DMS53 (cell line): Measurements from ENCODE around the gene ENDOG.
"Not testable (repeated sequence)": the region's sequence is repeated elsewhere in the genome, so short reads cannot be mapped to it uniquely, and the experiment has no call there.

Experiments used
- DNase-seq: peaks from one replicate; lab custom pipeline; 2025; lab: John Stamatoyannopoulos, UW

The ENDOG gene

DNA sequence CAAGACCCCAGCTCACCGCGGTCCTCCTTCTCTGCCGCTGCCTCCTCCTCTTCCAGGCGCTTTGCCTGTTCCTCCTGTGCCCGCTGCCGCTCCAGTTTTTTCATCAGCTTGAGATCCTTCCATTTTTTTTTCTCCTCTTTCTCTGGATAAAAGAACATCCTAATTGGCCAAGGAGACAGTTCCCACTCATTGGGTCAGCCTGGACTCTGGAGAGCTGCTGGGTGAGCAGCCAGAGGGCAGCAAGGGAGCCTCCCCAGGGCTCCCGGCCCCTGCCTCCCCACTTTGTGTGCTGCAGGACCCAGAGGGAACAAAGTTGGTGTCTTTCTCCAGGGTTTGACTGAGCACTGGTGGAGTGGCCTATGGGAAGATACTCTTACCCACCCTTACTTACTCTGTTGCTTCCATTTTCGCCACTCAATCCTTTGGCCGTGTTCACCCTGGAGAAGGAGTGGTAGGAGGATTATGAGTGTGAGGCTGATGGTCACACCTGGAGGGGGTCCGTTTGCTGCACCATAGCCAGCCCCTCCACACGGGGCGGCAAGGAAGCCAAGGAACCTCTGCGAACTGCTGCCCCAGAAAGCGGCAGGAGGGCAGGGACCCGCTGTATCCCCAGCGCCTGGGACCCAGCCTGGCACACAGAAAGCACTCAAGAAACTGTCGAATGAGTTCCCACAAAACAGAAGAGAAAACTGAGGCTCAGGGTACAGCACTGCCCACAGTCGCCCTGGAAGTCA lies 10.6 kb downstream of the ENDOG start:
- DNase-seq = no peak

DNA sequence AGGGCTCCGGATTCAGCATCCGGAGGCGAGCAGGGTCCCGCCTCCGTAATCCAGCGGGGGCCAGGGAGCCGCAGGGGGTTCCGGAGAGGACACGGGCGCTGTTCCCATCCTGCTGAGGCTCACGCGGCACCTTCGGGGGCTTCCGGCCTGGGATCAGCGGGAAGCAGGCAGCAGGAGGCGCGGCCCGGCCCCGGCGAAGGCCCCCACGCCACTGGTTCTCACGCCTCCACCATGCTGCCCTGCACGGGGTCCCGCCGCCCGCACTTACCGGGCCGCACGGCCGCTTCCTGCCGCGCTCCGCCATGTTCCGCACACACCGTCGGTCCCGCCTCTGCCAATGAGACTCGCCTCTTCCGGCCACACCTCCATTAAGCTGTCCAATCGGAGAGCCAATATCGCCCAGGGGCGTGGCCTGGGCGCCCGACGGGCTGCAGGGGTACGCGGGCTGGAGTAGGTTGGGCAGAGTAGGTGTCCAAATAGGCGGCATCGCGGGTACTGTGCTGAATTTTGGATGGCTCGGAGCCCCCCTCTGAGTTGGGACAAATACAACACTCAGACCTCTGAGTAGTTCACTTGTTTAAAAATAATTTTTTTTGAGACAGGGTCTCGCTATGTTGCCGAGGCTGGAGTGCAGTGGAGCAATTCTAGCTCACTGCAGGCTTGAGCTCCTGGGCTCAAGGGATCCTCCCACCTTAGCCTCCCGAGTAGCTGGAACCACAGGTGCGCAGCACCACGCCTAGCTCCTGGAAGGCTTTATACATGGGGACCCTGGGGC lies 11.4 kb downstream of the ENDOG start, which contains the start of gene SPOUT1:
TSS of gene SPOUT1 (minus strand) at position 318 of the 775 bp plus-strand sequence. CDS start at position 304, 14 bp downstream.
- peak; percentile 97 for DNase-seq

DNA sequence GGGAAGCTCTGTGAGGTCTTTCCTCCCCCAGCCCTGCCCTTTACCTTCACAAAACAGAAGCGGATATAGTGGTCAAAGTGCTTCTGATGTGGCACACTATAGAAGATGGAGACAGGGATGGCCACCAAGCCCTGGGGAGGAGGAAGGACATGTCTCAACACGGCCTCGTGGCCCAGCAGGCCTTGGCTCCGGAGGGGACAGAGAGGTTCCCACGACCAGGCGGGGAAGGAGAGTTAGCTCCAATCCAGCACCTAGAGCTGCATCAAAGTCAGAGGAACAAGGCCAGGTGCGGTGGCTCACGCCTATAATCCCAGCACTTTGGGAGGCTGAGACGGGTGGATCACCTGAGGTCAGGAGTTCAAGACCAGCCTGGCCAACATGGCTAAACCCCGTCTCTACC lies 15.4 kb downstream of the ENDOG start:
- DNase-seq = no peak

DNA sequence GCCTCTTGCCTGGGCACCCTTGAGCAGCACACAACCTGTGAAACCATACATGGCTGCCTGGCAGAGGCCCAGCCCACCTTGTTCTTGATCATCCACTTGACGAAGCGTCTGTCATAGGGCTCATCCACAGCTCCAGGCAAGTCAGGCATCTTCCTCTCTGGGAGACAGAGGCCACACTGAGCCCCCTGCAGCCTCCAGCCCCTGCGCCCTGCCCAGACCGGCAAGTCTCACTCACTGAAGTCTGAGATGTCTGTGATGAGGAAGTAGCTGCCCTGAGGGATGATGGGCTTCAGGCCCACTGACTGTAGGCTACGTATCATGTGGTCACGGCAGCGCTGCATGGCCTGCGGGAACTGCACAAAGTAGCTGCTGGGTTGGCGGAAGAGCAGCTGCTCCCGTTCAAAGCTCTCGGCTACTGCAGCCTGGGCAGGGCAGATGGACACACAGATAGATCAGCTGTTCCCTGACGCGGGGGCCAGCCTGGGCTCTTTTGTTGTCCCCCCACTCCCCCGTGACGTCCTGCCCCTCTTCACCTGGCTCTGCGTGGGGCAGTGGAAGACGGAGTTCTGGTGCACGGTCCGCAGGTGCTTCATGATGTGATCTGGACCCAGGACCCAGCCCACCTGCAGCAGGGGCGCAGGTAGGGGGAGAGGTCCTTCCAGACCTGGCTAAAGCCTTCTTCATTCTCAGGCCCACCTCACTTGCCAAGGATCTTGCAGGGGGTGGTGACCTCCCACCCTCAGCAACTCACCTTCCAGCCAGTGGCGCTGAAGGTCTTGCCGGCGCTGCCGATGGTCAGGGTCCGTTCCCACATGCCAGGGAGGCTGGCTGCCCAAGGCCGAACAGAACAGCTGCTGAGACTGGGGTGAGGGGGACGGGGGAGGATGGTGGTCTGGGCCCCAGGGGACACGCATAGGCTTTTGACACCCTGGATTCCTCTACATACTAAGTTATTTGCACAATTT lies 17.2 kb downstream of the ENDOG start:
- no peak for DNase-seq

DNA sequence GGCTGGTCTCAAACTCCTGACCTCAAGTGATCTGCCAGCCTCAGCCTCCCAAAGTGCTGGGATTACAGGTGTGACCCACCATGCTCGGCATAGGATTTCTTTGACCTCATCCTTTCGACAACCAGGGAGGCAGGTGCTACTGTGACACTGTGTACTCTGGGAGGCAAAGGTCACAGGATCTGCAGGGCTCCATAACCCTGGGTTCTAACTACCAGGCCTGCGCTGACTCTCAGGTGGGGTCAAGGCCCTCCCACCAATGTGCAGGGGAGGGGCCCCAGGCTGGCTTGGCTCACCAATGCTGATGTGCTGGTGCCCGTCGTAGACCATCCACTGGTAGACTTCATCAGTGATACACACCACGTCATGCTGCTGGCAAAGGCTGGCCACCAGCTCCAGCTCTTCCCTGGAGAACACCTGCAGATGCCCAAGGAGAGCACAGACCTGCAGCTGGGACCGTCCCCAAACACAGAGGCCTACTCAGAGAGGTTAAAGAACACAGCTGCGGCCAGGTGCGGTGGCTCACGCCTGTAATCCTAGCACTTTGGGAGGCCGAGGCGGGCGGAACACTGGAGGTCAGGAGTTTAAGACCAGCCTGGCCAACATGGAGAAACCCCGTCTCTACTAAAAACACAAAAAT lies 18.3 kb downstream of the ENDOG start:
- no peak for DNase-seq

DNA sequence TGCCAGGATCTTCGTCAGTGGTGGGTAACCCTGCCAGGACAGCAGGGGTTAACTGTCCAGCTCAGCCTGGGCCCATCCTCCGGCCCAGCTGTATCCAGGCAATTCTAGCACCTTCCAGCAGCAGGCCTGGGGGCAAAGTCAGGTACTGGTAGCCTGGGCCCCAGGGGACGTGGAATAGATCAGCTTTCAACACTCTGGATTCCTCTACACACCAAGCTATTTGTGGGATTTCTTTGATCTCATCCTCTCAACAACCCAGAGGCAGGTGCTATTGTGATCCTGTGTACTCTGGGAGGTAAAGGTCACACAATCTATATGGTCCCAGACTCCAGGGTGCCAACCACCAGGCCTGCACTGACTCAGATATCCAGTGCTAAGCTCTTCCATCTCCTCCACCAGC lies 20.0 kb downstream of the ENDOG start:
- peak; percentile 71 for DNase-seq

DNA sequence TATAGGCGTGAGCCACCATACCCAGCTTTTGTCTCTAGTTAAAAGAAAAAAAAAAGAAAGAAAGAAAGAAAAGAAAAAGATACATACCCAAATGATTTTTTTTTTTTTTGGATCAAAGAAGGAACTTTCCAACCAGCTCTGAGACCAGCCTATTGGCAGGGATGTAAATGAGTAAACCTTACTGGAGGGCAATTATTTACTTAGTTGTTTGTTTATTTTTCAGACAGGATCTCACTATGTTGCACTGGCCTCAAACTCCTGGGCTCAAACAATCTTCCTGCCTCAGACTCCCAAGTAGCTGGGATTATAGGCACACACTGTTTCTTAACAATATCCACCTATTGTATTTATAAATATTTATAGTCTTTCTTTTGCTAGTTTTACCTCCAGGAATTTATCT lies 22.2 kb downstream of the ENDOG start:
- no peak for DNase-seq

DNA sequence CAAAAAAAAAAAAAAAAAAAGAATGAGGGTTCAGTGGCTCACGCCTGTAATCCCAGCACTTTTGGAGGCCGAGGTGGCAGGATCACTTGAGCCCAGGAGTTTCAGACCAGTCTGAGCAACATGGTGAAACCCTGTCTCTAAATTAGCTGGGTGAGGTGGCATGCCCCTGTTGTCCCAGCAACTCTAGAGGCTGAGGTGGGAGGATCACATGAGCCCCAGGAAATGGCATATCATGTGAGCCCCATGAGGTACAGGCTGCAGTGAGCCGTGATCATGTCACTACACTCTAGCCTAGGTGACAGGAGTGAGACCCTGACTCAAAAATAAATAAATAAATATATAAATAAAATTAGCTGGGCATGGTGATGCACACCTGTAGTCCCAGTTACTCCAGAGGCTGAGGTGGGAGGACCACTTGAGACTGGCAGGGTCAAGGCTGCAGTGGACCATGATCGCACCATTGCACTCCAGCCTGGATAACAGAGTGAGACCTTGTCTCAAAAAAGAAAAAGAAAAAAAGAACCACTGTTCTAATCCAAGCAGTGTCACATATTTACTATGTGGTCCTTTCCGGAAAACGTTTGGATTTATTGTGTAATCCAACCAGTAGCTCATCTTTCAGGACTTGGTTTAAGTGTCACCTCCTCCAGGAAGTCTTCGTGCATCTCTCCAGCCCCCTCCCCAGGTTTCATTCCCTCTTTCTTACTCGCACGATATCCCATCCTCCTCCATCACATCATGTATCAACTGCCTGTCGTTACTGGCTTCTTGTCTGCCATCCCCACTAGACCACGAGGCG lies 23.6 kb downstream of the ENDOG start:
- no peak for DNase-seq

DNA sequence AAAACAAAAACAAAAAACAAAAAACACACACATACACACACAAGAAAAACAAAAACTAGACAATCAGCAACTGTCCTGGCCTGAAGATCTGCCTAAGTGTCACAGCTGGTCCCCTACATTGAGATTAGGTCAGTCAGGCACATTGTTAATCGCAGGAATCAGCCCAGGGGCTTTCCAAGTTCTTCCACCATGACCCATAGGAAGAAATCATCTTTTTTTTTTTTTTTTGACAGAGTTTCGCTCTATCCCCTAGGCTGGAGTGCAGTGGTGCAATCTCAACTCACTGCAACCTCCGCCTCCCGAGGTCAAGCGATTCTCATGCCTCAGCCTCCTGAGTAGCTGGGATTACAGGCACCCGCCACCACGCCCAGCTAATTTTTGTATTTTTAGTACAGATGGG lies 24.9 kb downstream of the ENDOG start:
- DNase-seq = not testable (repeated sequence)

DNA sequence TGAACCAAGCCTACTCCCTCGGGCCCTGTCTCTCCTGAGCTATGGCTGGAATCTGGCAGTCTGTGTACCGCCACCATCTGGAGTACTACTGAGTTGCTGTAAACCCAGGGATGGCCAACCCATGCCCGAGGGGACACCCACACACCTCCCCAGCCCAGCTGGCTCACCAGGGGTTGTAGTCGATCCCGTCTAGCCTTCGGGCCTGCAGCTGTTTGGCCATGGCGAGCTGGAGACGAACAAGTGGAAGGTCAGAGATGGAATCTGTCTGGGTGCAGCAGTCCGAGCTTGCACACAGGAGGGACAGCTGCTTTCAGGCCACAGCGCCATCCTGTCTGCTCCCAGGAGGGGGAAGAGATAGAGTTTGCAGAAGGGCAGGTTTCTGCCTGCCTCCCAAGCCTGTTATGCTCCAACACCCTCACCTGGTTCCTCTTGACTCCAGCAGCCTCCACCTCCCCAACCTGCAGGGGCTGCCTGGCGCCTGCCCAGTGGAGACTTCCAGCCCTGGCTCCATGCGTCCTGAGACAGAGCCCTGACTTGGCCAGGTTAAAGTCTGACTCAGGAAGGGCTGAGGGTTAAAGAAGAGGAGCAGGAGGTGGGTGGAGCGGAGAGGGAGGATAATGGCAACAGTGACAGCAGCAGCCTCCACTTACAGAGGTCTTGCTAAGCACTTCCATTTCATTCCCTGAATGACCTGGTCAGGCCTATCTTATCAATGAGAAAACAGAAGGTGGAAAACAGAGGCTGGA lies 27.1 kb downstream of the ENDOG start:
- DNase-seq = peak; percentile 70

DNA sequence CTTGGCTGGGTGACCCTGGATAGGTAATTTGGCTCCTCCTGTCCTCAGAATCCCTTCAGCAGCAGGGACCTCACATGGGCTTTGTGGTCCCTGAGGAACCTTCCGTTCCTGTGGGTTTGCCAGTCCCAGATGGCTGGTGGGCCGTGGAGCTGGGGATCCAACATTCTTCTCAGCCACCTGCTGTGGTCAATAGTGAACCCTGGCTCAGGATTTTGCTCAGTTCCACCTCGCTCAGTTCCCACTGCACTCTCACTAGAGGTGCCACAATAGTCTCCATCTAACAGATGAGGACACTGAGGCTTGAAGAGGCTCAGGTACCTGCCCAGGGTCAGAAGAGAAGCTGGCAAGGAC lies 28.4 kb downstream of the ENDOG start:
- DNase-seq = no peak

DNA sequence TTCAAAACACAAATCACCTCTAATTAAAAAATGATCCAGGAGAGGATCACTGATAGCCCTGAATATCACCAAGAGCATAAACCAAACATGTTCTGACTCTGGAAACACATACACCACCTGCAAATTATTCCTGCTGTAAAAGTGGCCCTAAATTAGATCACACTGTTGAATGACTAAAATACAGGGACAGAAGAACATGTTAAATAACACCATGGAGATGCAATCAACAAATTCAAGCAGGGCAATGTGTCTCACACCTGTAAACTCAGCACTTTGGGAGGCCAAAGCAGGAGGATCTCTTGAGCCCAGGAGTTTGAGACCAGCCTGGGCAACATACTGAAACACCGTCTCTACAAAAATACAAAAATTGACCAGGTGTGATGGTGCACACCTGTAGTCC lies 29.5 kb downstream of the ENDOG start:
- no peak for DNase-seq

DNA sequence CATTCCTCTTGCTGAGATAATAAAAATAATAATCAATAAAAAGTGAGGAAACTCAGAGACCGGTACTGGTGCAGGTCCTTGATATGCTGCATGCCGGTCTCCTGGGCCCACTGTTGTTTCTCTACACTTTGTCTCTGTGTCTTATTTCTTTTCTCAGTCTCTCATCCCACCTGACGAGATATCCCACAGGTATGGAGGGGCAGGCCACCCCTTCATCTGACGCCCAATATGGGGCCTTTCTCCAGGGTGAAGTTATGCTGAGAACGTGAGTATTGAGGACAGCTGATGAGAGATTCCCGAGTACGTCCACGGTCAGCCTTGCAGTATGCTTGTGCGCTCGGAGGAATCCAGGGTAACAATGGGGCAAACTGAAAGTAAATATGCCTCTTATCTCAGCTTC lies 32.7 kb downstream of the ENDOG start:
- not testable (repeated sequence) for DNase-seq

DNA sequence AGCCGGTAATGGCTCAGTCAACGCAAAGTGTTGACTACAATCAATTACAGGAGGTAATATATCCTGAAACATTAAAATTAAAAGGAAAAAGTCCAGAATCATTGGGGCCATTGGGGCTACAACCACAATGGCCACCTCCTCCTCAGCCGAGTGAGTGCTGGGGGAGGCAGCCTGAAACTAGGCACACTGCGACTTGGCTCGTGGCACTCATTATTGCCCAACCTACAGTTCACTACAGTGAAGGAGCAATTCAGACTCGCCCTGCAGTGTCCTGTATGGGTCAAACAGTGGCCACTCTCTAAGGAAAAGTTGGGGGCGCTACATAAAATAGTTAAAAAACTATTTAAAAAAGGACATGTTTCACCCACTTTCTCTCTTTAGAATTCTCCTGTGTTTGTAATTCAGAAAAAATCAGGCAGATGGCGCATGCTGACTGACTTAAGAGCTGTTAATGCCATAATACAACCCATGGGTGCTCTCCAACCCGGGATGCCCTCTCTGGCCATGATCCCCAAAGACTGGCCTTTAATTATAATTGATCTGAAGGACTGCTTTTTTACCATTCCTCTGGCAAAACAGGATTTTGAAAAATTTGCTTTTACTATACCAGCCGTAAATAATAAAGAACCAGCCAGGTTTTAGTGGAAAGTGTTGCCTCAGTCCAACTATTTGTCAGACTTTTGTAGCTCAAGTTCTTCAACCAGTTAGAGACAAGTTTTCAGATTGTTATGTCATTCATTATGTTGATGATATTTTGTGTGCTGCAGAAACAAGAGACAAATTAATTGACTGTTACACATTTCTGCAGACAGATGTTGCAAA lies 33.7 kb downstream of the ENDOG start:
- peak; percentile 66 for DNase-seq

DNA sequence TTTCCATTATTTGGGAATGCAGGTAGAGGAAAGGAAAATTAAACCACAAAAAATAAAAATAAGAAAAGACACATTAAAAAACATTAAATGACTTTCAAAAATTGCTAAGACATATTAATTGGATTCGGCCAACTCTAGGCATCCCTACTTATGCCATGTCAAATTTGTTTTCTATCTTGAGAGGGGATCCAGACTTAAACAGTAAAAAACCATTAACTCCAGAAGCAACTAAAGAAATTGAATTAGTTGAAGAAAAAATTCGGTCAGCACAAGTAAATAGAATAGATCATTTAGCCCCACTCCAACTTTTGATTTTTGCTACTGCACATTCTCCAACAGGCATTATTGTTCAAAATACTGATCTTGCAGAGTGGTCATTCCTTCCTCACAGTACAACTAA lies 34.3 kb downstream of the ENDOG start:
- DNase-seq = not testable (repeated sequence)

DNA sequence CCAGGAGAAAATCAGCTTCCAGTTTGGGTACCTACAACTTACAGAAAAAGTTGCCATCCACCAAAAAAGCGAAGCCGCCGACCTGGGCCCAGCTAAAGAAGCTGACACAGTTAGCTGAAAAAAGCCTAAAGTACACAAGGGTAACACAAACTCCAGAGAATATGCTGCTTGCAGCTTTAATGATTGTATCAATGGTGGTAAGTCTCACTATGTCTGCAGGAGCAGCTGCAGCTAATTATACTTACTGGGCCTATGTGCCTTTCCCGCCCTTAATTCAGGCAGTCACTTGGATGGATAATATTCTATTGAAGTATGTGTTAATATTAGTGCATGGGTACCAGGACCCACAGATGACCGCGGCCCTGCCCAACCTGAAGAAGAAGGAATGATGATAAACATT lies 36.2 kb downstream of the ENDOG start:
- not testable (repeated sequence) for DNase-seq

DNA sequence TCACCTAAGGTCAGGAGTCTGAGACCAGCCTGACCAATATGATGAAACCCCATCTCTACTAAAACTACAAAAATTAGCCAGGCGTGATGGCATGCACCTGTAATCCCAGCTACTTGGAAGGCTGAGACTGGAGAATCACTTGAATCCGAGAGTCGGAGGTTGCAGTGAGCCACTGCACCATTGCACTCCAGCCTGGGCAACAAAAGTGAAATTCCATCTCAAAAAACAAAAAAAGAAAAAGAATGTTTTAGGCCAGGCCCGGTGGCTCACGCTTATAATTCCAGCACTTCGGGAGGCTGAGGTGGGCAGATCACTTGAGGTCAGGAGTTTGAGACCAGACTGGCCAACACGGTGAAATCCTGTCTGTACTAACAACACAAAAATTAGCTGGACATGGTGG lies 40.2 kb downstream of the ENDOG start:
- not testable (repeated sequence) for DNase-seq

DNA sequence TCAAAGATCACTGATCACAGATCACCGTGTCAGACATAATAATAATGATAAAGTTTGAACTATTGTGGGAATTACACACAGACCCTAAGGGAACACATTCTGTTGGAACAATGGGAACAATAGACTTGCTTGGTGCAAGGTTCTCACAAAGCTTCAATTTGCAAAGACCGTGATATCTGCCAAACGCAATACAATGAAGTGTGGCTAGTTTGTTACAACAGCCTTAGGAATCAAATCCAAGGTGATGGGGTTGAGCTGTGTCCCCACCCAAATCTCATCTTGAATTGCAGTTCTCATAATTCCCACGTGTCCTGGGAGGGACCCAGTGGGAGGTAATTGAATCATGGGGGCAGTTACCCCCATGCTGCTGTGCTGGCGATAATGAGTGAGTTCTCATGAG lies 42.6 kb downstream of the ENDOG start:
- DNase-seq = no peak

DNA sequence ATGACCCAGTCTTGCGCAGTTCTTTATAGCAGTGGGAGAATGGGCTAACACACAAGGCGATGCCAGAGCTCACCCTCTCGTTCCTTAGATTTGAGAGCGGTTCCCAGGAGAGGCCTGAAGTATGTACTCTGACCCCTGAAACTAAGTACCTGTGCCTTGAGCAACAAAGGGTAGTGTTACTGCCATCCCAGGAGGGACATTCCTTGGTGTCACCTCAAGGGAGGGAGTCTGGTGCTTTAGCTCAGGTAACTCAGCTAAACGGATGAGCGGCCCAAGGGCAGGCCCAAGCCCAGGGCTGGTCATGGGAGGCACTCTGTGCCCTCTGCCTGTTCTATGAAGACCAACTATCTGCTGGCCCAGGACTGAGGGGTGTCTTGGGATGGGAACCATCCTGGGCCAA lies 43.2 kb downstream of the ENDOG start:
- no peak for DNase-seq
